Mesodermal cell (in vitro differentiated cells): ENCODE data around the gene LZIC.
"Not testable (repeated sequence)": the region's sequence is repeated elsewhere in the genome, so short reads cannot be mapped to it uniquely, and the experiment has no call there.

Source experiments
- H3K27ac ChIP-seq: 2 replicates; pipeline ENCODE4 v1.7.0; 2013; ENCODE audit warnings: mild to moderate bottlenecking, low read depth, low read length, moderate library complexity; ENCODE audit not compliant: severe bottlenecking
- H3K36me3 ChIP-seq: 2 replicates; pipeline ENCODE4 v1.7.1; 2013; ENCODE audit warnings: mild to moderate bottlenecking, low read length, moderate library complexity; ENCODE audit not compliant: control insufficient read depth, insufficient read depth
- H3K4me1 ChIP-seq: one replicate; pipeline ENCODE4 v1.7.1; 2013; ENCODE audit warnings: mild to moderate bottlenecking, low read length; ENCODE audit not compliant: insufficient read depth, control insufficient read depth, poor library complexity, severe bottlenecking
- H3K4me3 ChIP-seq: 2 replicates; pipeline ENCODE4 v1.7.0; 2013; ENCODE audit warnings: low read length, control low read depth, mild to moderate bottlenecking; ENCODE audit not compliant: insufficient read depth, poor library complexity, severe bottlenecking; ENCODE audit errors: extremely low read depth
- H3K9me3 ChIP-seq: 2 replicates; pipeline ENCODE4 v1.7.1; 2013; ENCODE audit warnings: mild to moderate bottlenecking, low read length, moderate library complexity; ENCODE audit not compliant: control insufficient read depth
- WGBS, 2 experiments: methylation state at CpG; one replicate each; pipeline ENCODE4 v1.1.5; 2013; ENCODE audit warnings: missing lambda C conversion rate in 2 of 2; ENCODE audit not compliant: insufficient coverage in 2 of 2; 5-methylcytosine and 5-hydroxymethylcytosine counted together

The LZIC gene

GRCh38 chr1:9942399-9942938 is 722 bp downstream of the LZIC start:
- peak overlapping the region; percentile 73 for H3K4me3 ChIP-seq
- 2% methylated on average over 7 to 13 of the region's 14 CpGs for WGBS, 2 experiments
- H3K27ac ChIP-seq: peak overlapping the region; percentile 82
- no peaks in the 10 kb centered on the region for H3K9me3 ChIP-seq
- no peaks in the 10 kb centered on the region for H3K4me1 ChIP-seq
- peaks cover 20% of the 10 kb centered on the region for H3K36me3 ChIP-seq

GRCh38 chr1:9929431-9930385 is 13.5 kb downstream of the LZIC start:
- 66 to 78% methylated on average over 9 to 13 of the region's 15 CpGs for WGBS, 2 experiments
- peaks cover 15% of the 10 kb centered on the region for H3K4me1 ChIP-seq
- peaks cover 40% of the 10 kb centered on the region for H3K36me3 ChIP-seq
- no peaks in the 10 kb centered on the region for H3K9me3 ChIP-seq
- H3K4me3 ChIP-seq: no peak overlapping the region
- H3K27ac ChIP-seq: peak overlapping the region; percentile 57

GRCh38 chr1:9927259-9927658 is 15.9 kb downstream of the LZIC start:
- no peak overlapping the region for H3K4me3 ChIP-seq
- 70 to 92% methylated on average over 2 to 5 of the region's 5 CpGs for WGBS, 2 experiments
- H3K36me3 ChIP-seq: peaks cover 23% of the 10 kb centered on the region
- H3K27ac ChIP-seq: no peak overlapping the region
- peaks cover 18% of the 10 kb centered on the region for H3K4me1 ChIP-seq
- no peaks in the 10 kb centered on the region for H3K9me3 ChIP-seq

- Histone ChIP-seq H3K27ac (no peak overlapping the region), H3K36me3 (no peaks in the 10 kb centered on the region), H3K4me1 (peaks cover 3% of the 10 kb centered on the region), H3K9me3 (no peaks in the 10 kb centered on the region), H3K4me3 (no peak overlapping the region)
- WGBS, 2 experiments: 21 to 44% methylated on average over 4 to 5 of the region's 5 CpGs
Observed at GRCh38 chr1:9922342-9922741, 20.8 kb downstream of the LZIC start.

GRCh38 chr1:9920606-9921005 is 22.6 kb downstream of the LZIC start:
- no peak overlapping the region for H3K27ac ChIP-seq
- H3K4me3 ChIP-seq: no peak overlapping the region
- WGBS, 2 experiments: 88 to 100% methylated on average over 2 to 3 of the region's 5 CpGs
- no peaks in the 10 kb centered on the region for H3K36me3 ChIP-seq
- no peaks in the 10 kb centered on the region for H3K9me3 ChIP-seq
- H3K4me1 ChIP-seq: peaks cover 3% of the 10 kb centered on the region

GRCh38 chr1:9917901-9918300 is 25.3 kb downstream of the LZIC start:
- no peak overlapping the region for H3K4me3 ChIP-seq
- H3K27ac ChIP-seq: no peak overlapping the region
- no peaks in the 10 kb centered on the region for H3K36me3 ChIP-seq
- H3K4me1 ChIP-seq: peaks cover 3% of the 10 kb centered on the region
- 100% methylated on average over 1 of the region's 1 CpG for WGBS, 2 experiments
- no peaks in the 10 kb centered on the region for H3K9me3 ChIP-seq

- not testable (repeated sequence) for H3K27ac ChIP-seq, H3K4me3 ChIP-seq, H3K9me3 ChIP-seq, H3K4me1 ChIP-seq, H3K36me3 ChIP-seq
- 100% methylated on average over 1 of the region's 3 CpGs; no CpG with 5 or more reads in 1 of the 2 experiments for WGBS, 2 experiments
Observed at GRCh38 chr1:9917495-9917894, 25.7 kb downstream of the LZIC start.

- H3K4me3 ChIP-seq: no peak overlapping the region
- no peak overlapping the region for H3K27ac ChIP-seq
- H3K36me3 ChIP-seq: no peaks in the 10 kb centered on the region
- no peaks in the 10 kb centered on the region for H3K9me3 ChIP-seq
- WGBS, 2 experiments: 100% methylated on average over 2 of the region's 2 CpGs; no CpG with 5 or more reads in 1 of the 2 experiments
- H3K4me1 ChIP-seq: no peaks in the 10 kb centered on the region
Observed at GRCh38 chr1:9916452-9916851, 26.7 kb downstream of the LZIC start.

- H3K9me3 ChIP-seq: no peaks in the 10 kb centered on the region
- no peaks in the 10 kb centered on the region for H3K4me1 ChIP-seq
- 63 to 100% methylated on average over 1 of the region's 2 CpGs for WGBS, 2 experiments
- H3K27ac ChIP-seq: no peak overlapping the region
- no peaks in the 10 kb centered on the region for H3K36me3 ChIP-seq
- H3K4me3 ChIP-seq: no peak overlapping the region
Observed at GRCh38 chr1:9914610-9914937, 28.6 kb downstream of the LZIC start.

GRCh38 chr1:9912264-9912936 is 30.8 kb downstream of the LZIC start:
- Histone ChIP-seq H3K4me3 (no peak overlapping the region), H3K4me1 (peaks cover 9% of the 10 kb centered on the region), H3K36me3 (no peaks in the 10 kb centered on the region), H3K27ac (no peak overlapping the region), H3K9me3 (no peaks in the 10 kb centered on the region)
- 89 to 93% methylated on average over 11 of the region's 12 CpGs for WGBS, 2 experiments
